NCI-H1436 treated with DMSO at 0.1 percent for 48 hours (cell line): Measurements from ENCODE around the gene CORO7.

Experiments used
- DNase-seq: peaks from one replicate; lab custom pipeline; 2025; lab: John Stamatoyannopoulos, UW

The CORO7 gene

GRCh38 chr16:4307215-4308037 lies 109.0 kb downstream of the CORO7 start:
- DNase-seq, result peak; percentile 76

- no peak for DNase-seq
These were observed 109.8 kb downstream of the CORO7 start for GRCh38 chr16:4306470-4307214.
